GM20000 (cell line): Measurements from ENCODE around the gene MICAL3.

Experiments used
- DNase-seq: peaks from one replicate; pipeline ENCODE4 v3.0.0; 2012; ENCODE audit warnings: low spot score
- CTCF ChIP-seq: IDR thresholded peaks from 2 replicates; pipeline ENCODE4 v1.5.1; 2012; ENCODE audit warnings: mild to moderate bottlenecking, control low read depth; ENCODE audit errors: extremely low read depth, missing control alignments

MICAL3 gene

DNA sequence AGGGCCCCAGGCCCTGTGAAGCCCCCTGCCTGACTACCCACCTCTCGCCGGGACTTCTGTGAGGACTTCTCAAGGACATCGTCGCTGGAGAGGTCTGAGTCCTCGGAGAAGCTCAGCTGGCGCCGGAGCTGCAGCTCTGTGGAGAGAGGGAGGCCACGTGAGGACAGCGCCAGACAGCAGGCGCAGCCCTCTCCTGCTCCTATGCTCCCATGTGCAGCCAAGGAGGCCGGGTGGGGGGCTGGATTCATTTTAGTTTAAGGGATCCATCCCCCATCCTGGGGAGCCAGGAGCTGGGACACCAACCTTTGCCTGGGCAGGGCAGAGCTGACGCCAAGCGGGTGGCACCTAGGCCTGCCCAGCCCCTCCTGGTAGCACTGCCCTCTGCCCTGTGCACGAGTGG is 207.7 kb downstream of the MICAL3 start:
- TF ChIP-seq CTCF, result no peak
- DNase-seq, result no peak

DNA sequence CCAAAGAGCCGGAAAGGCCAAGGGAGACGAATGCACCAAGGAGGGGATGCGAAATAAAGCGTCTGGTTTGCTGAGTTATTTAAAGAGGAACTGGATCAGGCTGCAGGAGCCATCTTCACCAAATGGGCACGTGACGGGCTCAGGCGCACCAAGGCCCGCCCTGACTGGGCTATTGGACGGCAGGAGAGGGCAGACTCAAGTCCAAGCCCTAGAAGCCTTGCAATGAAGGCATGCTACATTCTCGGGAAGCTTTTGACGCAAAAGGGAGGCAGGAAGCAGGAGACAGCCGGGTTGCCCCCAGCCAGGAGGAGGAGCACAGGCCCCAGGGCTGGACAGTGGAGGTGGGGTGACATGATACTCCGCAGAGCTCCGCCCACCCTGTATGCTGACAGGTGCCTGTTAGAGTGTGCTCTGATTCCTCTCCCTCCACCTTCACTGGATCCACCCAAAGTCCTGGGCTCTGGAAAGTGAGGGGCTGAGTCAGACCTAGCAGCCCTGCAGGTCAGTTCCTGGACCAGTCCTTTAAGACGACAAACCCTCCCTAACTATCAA is 208.6 kb downstream of the MICAL3 start:
- no peak for TF ChIP-seq CTCF

DNA sequence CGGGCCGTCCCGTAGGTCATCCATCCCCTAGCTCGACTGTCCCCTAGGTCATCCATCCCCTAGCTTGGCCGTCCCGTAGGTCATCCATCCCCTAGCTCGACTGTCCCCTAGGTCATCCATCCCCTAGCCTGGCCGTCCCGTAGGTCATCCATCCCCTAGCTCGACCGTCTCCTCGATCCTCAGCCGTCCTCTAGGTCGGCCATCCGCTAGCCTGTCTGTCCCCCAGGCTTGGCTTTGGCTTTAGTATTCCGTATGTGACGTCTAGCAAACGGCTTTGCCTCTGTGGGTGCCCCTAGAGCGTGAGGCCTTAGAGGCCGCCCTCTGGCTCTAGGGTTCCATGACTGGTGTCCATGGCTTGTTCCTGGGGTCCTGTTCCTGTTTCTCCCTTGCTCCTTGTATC is 209.5 kb downstream of the MICAL3 start:
- no peak for TF ChIP-seq CTCF
- no peak for DNase-seq

More for the DNA sequence above, 208.6 kb downstream of the MICAL3 start:
- DNase-seq, result no peak

DNA sequence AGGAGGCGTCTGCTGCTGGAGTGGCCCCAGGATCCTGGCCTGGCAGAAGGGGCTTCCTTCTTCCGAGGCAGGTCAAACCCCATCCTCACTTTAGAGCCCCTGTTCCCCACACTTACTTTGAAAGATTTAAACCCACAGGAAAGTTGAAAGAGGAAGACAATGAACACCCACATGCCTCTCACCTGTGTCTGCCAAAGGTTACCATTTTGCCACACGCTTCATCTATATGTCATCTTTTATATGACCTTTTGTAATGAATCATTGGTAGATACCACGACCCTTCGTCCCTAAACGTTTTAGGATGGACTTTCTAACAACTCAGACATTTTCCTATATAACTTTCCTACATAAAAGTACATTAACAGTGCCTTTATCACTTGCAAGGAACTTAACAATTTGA is 210.3 kb downstream of the MICAL3 start:
- no peak for TF ChIP-seq CTCF

GRCh38 chr22:17811119-17811518 is 213.2 kb downstream of the MICAL3 start:
- no peak for TF ChIP-seq CTCF
- DNase-seq, result no peak

More for the DNA sequence above, 210.3 kb downstream of the MICAL3 start:
- DNase-seq, result no peak

DNA sequence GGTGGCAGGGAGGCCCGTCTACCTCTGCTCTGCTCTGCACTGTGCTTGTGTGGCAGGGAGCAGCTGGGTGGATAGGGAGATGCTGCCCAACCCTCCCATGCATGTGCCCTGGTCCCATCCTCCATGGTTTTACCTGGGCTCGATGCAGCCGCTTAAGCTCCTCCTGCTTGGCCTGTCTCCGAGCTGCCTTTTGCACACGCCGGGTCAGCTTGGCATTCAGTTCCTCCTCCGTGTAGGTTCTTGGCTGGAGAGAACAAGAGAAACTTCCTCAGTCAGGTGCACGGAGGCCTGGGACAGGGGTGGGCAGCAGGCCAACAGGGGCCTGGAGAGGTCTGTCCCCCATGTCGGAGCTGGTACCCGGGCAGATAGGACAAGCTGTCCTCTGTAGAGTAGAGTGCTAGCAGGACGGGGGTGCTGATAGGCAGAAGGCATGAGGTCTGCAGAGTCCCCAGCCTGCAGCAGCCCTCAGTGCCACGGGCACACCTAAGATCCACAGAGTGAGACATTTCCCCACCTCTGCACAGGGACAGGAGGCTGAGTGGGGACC is 213.7 kb downstream of the MICAL3 start:
- no peak for DNase-seq
- no peak for TF ChIP-seq CTCF

DNA sequence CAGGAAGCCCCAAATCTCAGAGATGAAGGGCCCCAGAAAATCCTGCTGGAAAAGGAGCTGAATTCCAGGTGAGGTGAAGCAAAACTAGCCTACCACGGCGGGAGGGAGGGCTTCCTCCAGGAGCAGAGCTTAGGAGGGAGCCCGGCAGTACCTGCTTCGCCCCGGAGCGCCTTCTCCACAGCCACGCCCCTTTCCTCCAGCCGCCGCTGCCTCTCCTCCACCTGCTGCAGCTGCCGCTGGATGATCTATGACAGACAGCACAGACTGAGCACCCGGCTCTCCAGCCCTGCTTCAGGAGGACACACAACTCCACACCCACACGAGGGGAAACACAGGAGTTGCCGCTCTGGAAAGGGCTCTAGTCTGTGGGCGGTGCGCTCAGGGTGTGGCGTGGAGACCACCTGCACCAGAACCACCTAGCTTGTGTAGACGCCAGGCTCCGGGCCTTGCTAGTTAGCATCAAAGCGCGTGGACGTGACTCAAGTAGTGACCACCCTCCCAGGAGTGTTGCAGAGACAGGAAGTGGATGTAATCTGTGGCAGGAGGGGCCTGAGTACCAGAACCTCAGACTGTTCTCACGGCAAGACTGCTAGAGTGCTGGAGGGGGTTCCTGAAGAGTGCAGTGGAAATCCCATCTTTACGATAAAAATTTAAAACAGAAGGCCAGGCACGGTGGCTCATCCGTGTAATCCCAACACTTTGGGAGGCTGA is 215.5 kb downstream of the MICAL3 start:
- no peak for DNase-seq

More for the DNA sequence above, 215.5 kb downstream of the MICAL3 start:
- TF ChIP-seq CTCF, result no peak
